ENCODE results near the gene RBM15.

Gene RBM15

DNA sequence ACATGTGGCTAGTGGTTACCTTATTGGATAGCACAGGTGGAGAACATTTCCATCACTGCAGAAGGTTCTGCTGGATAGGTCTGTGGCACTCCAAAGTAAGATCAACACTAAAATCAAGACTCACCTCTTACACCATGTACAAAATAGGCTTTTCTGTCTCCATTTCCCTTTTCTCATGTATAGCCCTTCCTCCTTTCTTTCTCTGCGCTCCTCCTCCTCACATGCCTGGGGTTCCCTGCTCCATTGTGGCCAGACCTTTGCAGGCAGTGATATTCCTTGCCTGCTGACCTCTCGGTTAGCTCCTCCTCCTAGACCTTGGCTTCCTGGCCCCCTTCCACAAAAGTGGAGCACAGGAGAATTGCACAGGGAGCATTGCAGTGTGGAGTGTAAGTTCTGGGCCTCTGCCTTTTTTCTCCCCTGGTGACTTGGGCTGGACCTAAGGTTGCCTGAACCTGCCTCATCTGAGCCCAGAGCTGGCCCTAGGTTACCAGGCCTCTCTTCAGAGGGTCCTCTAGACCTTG is 33.2 kb upstream of the RBM15 start:
- no peak overlapping the region for H3K27ac ChIP-seq
- no peak overlapping the region for H3K4me3 ChIP-seq (ENCODE audit: low read depth, low read length)
- TF ChIP-seq CTCF (IDR thresholded peaks at IDR 0.05), result no peak
- no peaks in the 10 kb centered on the region for H3K27me3 ChIP-seq (ENCODE audit: control insufficient read depth, insufficient read depth, low read length)
- no peaks in the 10 kb centered on the region for H3K36me3 ChIP-seq (ENCODE audit: control insufficient read depth, insufficient read depth, low read length)
- no peaks in the 10 kb centered on the region for H3K4me1 ChIP-seq
- H2AFZ ChIP-seq, result no peak overlapping the region
- no peaks in the 10 kb centered on the region for H3K9me3 ChIP-seq (ENCODE audit: control insufficient read depth, low read length)
- no peak overlapping the region for H3K4me2 ChIP-seq (ENCODE audit: low read length)
- H3K9ac ChIP-seq, result no peak overlapping the region
- no peaks in the 10 kb centered on the region for H3K79me2 ChIP-seq

- TF ChIP-seq CTCF (IDR thresholded peaks at IDR 0.05), result no peak
- Histone ChIP-seq H3K27ac (no peak overlapping the region), H3K4me2 (ENCODE audit: low read length) (no peak overlapping the region)
Observed at GRCh38 chr1:110307239-110307974, 31.8 kb upstream of the RBM15 start.

DNA sequence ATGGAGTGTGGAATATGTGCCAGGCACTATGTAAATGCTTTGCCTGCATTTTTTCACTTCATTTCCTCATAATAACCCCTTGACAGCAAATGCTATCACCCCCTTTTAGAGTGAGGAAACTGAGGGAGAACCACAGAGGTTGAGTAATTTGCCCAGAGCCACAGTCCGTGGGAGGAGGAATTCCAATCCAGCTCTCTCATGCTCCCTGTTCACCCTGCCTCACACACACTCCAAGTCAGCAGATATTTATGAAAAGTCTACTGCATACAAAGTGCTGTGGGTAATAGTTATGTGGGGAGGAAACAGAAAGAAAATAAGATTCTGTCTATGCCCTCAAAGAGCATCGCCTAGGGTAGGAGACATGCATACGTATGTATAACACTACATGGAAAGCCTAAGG is 30.9 kb upstream of the RBM15 start:
- no peak overlapping the region for H3K4me2 ChIP-seq (ENCODE audit: low read length)

More at GRCh38 chr1:110307239-110307974, 31.8 kb upstream of the RBM15 start:
- Histone ChIP-seq H3K4me1 (no peaks in the 10 kb centered on the region), H3K36me3 (ENCODE audit: control insufficient read depth, insufficient read depth, low read length) (no peaks in the 10 kb centered on the region), H3K79me2 (no peaks in the 10 kb centered on the region), H3K27me3 (ENCODE audit: control insufficient read depth, insufficient read depth, low read length) (no peaks in the 10 kb centered on the region), H2AFZ (no peak overlapping the region), H3K4me3 (ENCODE audit: low read depth, low read length) (no peak overlapping the region), H3K9ac (no peak overlapping the region), H3K9me3 (ENCODE audit: control insufficient read depth, low read length) (no peaks in the 10 kb centered on the region)

DNA sequence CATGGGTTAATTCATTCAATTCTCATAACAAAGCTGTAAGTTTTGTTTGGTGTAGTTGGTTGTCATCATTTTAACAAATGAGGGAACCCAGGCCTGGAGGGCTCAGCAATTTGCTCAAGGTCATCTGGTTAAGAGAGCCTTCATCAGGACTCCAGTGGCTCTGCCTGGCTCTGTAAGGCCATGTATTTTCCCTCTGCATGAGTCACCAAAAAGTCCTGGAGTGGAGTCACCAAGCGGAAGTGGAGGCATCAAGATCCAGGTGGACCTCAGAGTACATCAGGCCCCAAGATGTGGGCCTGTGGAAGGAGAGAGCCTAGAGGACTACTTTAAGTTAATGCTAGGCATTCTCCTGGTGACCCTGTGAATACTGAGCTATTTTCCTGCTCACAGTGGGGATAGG is 30.0 kb upstream of the RBM15 start:
- Histone ChIP-seq H3K36me3 (ENCODE audit: control insufficient read depth, insufficient read depth, low read length) (no peaks in the 10 kb centered on the region), H3K4me1 (no peaks in the 10 kb centered on the region), H3K9ac (no peak overlapping the region), H3K4me3 (ENCODE audit: low read depth, low read length) (no peak overlapping the region), H3K9me3 (ENCODE audit: control insufficient read depth, low read length) (no peaks in the 10 kb centered on the region), H3K79me2 (no peaks in the 10 kb centered on the region), H3K4me2 (ENCODE audit: low read length) (no peak overlapping the region), H3K27ac (no peak overlapping the region), H2AFZ (no peak overlapping the region), H3K27me3 (ENCODE audit: control insufficient read depth, insufficient read depth, low read length) (no peaks in the 10 kb centered on the region)
- no peak for TF ChIP-seq CTCF (IDR thresholded peaks at IDR 0.05)

More for the DNA sequence above, 30.9 kb upstream of the RBM15 start:
- Histone ChIP-seq H3K27ac (no peak overlapping the region), H3K9me3 (ENCODE audit: control insufficient read depth, low read length) (no peaks in the 10 kb centered on the region), H3K9ac (no peak overlapping the region), H3K27me3 (ENCODE audit: control insufficient read depth, insufficient read depth, low read length) (no peaks in the 10 kb centered on the region), H3K79me2 (no peaks in the 10 kb centered on the region), H3K4me1 (no peaks in the 10 kb centered on the region), H3K4me3 (ENCODE audit: low read depth, low read length) (no peak overlapping the region), H2AFZ (no peak overlapping the region), H3K36me3 (ENCODE audit: control insufficient read depth, insufficient read depth, low read length) (no peaks in the 10 kb centered on the region)
- no peak for TF ChIP-seq CTCF (IDR thresholded peaks at IDR 0.05)

DNA sequence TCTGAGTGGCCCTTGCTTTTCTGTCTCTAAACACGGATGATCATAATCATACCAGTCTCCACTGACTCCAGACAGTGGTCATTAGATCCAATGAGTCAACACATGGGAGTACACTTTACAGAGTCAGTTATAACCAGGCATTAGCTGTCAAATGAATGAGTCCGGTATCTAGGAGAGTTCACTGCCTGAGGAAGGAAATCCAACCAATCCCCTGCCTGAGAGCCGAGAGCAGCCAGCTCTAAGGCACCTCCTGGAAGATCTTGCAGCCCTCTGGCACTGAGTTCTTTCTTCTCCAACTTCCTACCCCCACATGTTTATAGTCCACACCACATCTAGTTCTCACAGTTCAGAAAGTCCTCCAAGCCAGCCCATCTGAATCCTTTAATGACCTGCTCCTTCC is 29.4 kb upstream of the RBM15 start:
- no peaks in the 10 kb centered on the region for H3K27me3 ChIP-seq (ENCODE audit: control insufficient read depth, insufficient read depth, low read length)
- no peaks in the 10 kb centered on the region for H3K9me3 ChIP-seq (ENCODE audit: control insufficient read depth, low read length)
- H3K4me3 ChIP-seq (ENCODE audit: low read depth, low read length), result no peak overlapping the region
- H3K4me1 ChIP-seq, result no peaks in the 10 kb centered on the region
- H3K36me3 ChIP-seq (ENCODE audit: control insufficient read depth, insufficient read depth, low read length), result no peaks in the 10 kb centered on the region
- no peak overlapping the region for H3K9ac ChIP-seq
- H2AFZ ChIP-seq, result no peak overlapping the region
- no peak for TF ChIP-seq CTCF (IDR thresholded peaks at IDR 0.05)
- no peak overlapping the region for H3K4me2 ChIP-seq (ENCODE audit: low read length)
- no peaks in the 10 kb centered on the region for H3K79me2 ChIP-seq
- H3K27ac ChIP-seq, result no peak overlapping the region

All from parathyroid adenoma (tissue), 2 donors.